Small intestine (tissue), 7 donors: ENCODE data around the gene MAGI1. TPM values are rescaled to one million over a fixed set of nuclear protein-coding genes. Genes with fewer than 3 reads are reported as not detected.
A peak's percentile ranks its signal among the peaks of the same experiment; 100 is the strongest.

Experiments used
- DNase-seq, 2 donors: peaks; one replicate each; pipeline versions ENCODE4 v3.0.0 to v3.0.0-alpha.2; 2013
- FAIRE-seq: peaks from 2 replicates; lab custom pipeline; 2012; peaks lifted over from hg19 to GRCh38; lab: Jason Lieb, UNC
- H3K27ac ChIP-seq, 3 donors: one replicate each; pipeline ENCODE4 v1.5.1; 2013; ENCODE audit warnings: low read length in 2 of 3, mild to moderate bottlenecking in 2 of 3, control low read depth in 1 of 3, inconsistent platforms in 1 of 3, low read depth in 1 of 3, moderate library complexity in 1 of 3
- H3K27me3 ChIP-seq, 3 donors: one replicate each; pipeline ENCODE4 v1.6.1; 2013; ENCODE audit warnings: low read length in 3 of 3, inconsistent platforms in 1 of 3; ENCODE audit not compliant: control insufficient read depth in 3 of 3, insufficient read depth in 3 of 3
- H3K36me3 ChIP-seq, 3 donors: one replicate each; pipeline ENCODE4 v1.6.1; 2013; ENCODE audit warnings: low read length in 3 of 3, inconsistent platforms in 1 of 3, low read depth in 1 of 3, mild to moderate bottlenecking in 1 of 3, moderate library complexity in 1 of 3; ENCODE audit not compliant: control insufficient read depth in 3 of 3, insufficient read depth in 2 of 3
- H3K4me1 ChIP-seq, 3 donors: one replicate each; pipeline ENCODE4 v1.6.1; 2013; ENCODE audit warnings: low read length in 2 of 3, inconsistent platforms in 1 of 3, low read depth in 1 of 3, mild to moderate bottlenecking in 1 of 3, moderate library complexity in 1 of 3; ENCODE audit not compliant: control insufficient read depth in 3 of 3, insufficient read depth in 2 of 3
- H3K4me3 ChIP-seq, 3 donors: one replicate each; pipeline ENCODE4 v1.5.1; 2013; ENCODE audit warnings: low read length in 3 of 3, control low read depth in 1 of 3, inconsistent platforms in 1 of 3, low read depth in 1 of 3, mild to moderate bottlenecking in 1 of 3, moderate library complexity in 1 of 3
- H3K9me3 ChIP-seq, 2 donors: one replicate each; pipeline ENCODE4 v1.6.1; 2013; ENCODE audit warnings: low read depth in 1 of 2, low read length in 1 of 2; ENCODE audit not compliant: control insufficient read depth in 2 of 2, insufficient read depth in 1 of 2
- WGBS, 3 donors: extraction: QIAGEN DNeasy Blood & Tissue Kit; methylation state at CpG; one replicate each; pipeline ENCODE4 v1.1.7; 2013; 5-methylcytosine and 5-hydroxymethylcytosine counted together
- polyA plus RNA-seq, 4 donors: library from polyadenylated mRNA; stranded (reverse) in 3 of 4; unstranded in 1 of 4; fragments of 200-250 nt in 3 of 4; fragments of 120-200 nt in 1 of 4; gene quantifications; one replicate each; pipeline versions ENCODE4 v1.2.1 to v1.2.3, GENCODE V29; 2013
- donor health status: healthy with polysubstance abuse.
- donor health status: control.
- donor health status: control.
- donor health status: Bipolar disorder and iron deficiency.
- donor health status: healthy.

MAGI1 gene
- polyA plus RNA-seq, 4 donors: 10.0 to 35.1 (median 12.6) TPM

DNA sequence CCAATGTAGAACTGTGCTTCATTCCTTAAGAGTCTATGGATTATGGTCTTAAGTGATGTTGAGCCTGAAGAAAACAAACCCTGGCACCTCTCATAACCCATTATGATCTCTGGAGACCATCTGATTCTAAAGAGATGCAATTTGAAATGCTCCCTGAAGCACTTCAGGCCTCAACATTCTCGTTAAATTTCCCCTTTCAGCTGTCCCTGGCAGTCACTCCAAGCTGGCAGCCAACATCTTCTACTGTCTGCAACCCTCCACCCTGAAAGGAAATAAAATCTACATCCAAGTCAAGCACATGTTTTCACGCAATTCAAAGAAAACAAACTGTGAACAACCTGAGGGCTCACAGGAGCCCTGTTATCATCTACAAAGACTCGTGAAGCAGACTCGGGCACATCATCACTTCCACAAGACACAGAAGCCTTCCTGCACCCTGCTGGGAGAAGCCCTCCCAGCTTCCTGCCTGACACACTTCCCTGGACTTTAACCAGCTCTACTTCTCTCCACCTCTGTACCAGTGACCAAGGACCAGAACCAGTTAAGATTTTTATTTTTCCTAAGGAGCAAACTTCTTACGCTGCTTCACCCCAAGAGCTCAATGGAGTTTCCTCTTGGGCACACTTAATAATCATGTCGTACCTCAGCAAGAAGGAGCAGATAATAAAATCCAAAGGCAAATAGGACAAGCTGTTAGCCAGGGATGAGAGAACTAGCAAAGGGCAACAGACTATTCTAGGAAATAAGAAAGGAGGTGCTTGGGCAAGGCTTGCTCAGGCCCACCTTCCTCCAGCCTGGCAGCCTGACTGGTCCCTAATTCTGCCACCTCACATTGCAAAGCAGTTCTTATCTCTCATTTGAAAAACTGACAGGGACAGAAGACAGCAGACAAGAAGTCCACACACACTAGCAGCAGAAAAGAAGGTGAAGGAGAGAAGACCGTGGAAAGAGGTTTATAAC, 67.1 kb downstream of the MAGI1 start:
- FAIRE-seq (no peak), DNase-seq (peak; percentile 63 to 66)
- Histone ChIP-seq H3K4me3 (no peak overlapping the region), H3K36me3 (peaks cover 0 to 4% (median 0%) of the 10 kb centered on the region in 3 donors), H3K27ac (peak overlapping the region in 1 of 3 donors; percentile 61), H3K27me3 (no peaks in the 10 kb centered on the region), H3K4me1 (peaks cover 0 to 9% (median 0%) of the 10 kb centered on the region in 3 donors), H3K9me3 (peaks cover 0 to 4% of the 10 kb centered on the region in 2 donors)
- WGBS, 3 donors: 33 to 50% (median 44%) methylated on average over 7 of the region's 7 CpGs

GRCh38 chr3:65968996-65969395, 69.7 kb downstream of the MAGI1 start:
- no peak for DNase-seq
- H3K27ac ChIP-seq: no peak overlapping the region
- H3K4me1 ChIP-seq: peaks cover under 1 to 13% (median 2%) of the 10 kb centered on the region in 3 donors
- 85 to 96% (median 92%) methylated on average over 5 of the region's 5 CpGs for WGBS, 3 donors
- no peak for FAIRE-seq
- no peaks in the 10 kb centered on the region for H3K9me3 ChIP-seq
- no peak overlapping the region for H3K4me3 ChIP-seq
- H3K36me3 ChIP-seq: no peaks in the 10 kb centered on the region
- H3K27me3 ChIP-seq: no peaks in the 10 kb centered on the region

GRCh38 chr3:65967451-65967850, 71.3 kb downstream of the MAGI1 start:
- Histone ChIP-seq H3K36me3 (no peaks in the 10 kb centered on the region), H3K4me1 (peaks cover 2 to 17% (median 4%) of the 10 kb centered on the region in 3 donors), H3K27ac (no peak overlapping the region), H3K9me3 (no peaks in the 10 kb centered on the region), H3K4me3 (no peak overlapping the region), H3K27me3 (no peaks in the 10 kb centered on the region)
- DNase-seq (no peak), FAIRE-seq (no peak)
- WGBS, 3 donors: 77 to 85% (median 80%) methylated on average over 3 of the region's 3 CpGs

DNA sequence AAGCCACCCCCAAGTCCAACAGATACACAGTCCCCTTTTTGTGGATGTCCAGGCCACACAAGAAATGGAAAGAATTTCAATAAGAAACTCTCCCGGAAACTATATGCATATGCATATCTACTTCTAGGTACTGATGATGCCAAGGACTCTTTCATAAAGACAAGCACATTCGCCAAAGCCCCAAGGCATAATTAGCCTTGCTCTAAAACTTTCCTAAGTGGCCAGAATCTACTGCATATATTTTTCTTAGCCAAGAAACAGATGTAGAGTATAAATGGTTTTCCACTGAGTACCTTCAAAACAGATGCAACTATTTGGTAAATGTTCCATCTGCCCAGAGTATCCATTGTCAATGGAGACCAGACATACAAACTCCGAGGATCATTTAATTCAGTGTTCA, 73.9 kb downstream of the MAGI1 start:
- Histone ChIP-seq H3K4me1 (peaks cover 2 to 10% (median 7%) of the 10 kb centered on the region in 3 donors), H3K4me3 (no peak overlapping the region), H3K27ac (peak overlapping the region in 2 of 3 donors; percentile 19 to 77), H3K36me3 (no peaks in the 10 kb centered on the region), H3K9me3 (no peaks in the 10 kb centered on the region), H3K27me3 (no peaks in the 10 kb centered on the region)
- WGBS, 3 donors: 88 to 92% (median 90%) methylated on average over 3 of the region's 3 CpGs
- FAIRE-seq (no peak), DNase-seq (no peak)

DNA sequence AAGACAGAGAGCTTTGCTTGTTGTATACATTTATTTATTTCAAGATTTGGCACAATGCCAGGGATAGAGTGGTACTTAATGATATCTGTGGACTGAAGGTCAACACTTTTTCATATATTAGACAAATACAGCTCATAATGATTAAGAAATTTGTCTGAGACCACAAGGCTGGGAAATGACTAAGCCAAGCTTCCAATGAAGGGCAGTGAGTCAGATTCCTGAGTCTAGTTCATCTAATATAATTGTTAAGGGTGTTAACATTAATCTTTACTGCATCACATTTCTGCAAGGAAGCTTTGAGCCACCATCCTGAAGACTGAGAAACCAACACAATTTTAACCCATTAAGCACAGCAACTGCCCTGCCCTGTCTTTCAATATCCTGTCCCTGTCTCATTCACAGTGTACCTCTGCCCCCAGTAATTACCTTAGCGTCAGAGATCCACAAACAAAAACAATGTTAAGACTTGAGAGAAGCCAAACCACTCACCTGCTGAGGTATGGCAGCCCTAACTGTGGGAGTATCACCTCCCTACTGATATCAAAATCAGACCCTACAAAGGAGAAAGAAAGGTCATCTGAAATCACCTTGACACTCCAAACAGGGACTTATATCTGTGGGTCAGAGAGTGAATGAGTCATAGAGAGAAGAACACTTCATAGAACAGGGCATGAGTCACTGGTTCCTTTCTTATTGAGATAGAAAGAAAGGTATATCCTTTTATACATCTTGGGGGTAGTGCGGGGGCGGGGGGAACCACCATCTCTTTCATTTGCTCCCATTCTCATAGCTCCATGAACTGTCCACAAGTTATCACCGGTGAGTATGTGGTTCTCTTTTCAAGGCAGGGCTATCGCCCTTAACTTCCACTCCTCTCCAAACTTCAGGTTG, 74.7 kb downstream of the MAGI1 start:
- WGBS, 3 donors: 42 to 66% (median 57%) methylated on average over 5 of the region's 5 CpGs

GRCh38 chr3:65961733-65962132, 77.0 kb downstream of the MAGI1 start:
- 23 to 46% (median 26%) methylated on average over 3 of the region's 3 CpGs for WGBS, 3 donors
- FAIRE-seq (no peak), DNase-seq (peak; percentile 28 to 43)
- no peaks in the 10 kb centered on the region for H3K9me3 ChIP-seq
- peak overlapping the region in 2 of 3 donors; percentile 14 to 29 for H3K27ac ChIP-seq
- H3K36me3 ChIP-seq: no peaks in the 10 kb centered on the region
- no peaks in the 10 kb centered on the region for H3K27me3 ChIP-seq
- H3K4me3 ChIP-seq: no peak overlapping the region
- peaks cover 2 to 10% (median 7%) of the 10 kb centered on the region in 3 donors for H3K4me1 ChIP-seq

More for the DNA sequence above, 74.7 kb downstream of the MAGI1 start:
- FAIRE-seq (peak; percentile 51), DNase-seq (peak; percentile 56 to 89)
- no peaks in the 10 kb centered on the region for H3K9me3 ChIP-seq
- no peaks in the 10 kb centered on the region for H3K27me3 ChIP-seq
- peaks cover 2 to 10% (median 7%) of the 10 kb centered on the region in 3 donors for H3K4me1 ChIP-seq
- H3K4me3 ChIP-seq: peak overlapping the region in 1 of 3 donors; percentile 9
- H3K36me3 ChIP-seq: no peaks in the 10 kb centered on the region
- H3K27ac ChIP-seq: peak overlapping the region; percentile 46 to 82 (median 77)

GRCh38 chr3:65961128-65961527, 77.6 kb downstream of the MAGI1 start:
- H3K4me3 ChIP-seq: no peak overlapping the region
- FAIRE-seq (no peak), DNase-seq (peak in 1 of 2 donors; percentile 23)
- no peaks in the 10 kb centered on the region for H3K27me3 ChIP-seq
- H3K9me3 ChIP-seq: no peaks in the 10 kb centered on the region
- no peak overlapping the region for H3K27ac ChIP-seq
- WGBS, 3 donors: 54 to 68% (median 59%) methylated on average over 2 of the region's 2 CpGs
- H3K4me1 ChIP-seq: peaks cover 2 to 13% (median 7%) of the 10 kb centered on the region in 3 donors
- H3K36me3 ChIP-seq: no peaks in the 10 kb centered on the region

DNA sequence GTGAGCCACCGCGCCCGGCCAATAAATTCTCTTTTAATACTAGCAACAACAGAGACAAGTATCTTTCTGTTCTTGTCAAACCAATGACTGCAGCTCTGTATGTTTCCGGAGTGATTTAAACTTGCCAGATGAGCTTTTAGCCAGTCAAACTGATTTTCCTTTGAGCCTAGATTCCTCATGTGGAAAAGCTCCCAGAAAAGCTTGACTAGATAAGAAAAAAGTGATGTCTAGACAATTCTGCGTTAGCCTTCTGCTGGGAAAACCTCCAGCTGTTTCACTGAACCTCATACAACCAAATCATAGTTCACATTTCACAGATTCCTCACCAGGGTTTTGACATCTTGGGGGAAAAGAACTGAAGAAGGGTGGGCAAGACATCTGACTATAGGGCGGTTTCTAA, 78.6 kb downstream of the MAGI1 start:
- no peak overlapping the region for H3K27ac ChIP-seq
- no peak for DNase-seq
- 65 to 82% (median 77%) methylated on average over 6 of the region's 6 CpGs for WGBS, 3 donors
- no peaks in the 10 kb centered on the region for H3K36me3 ChIP-seq
- H3K27me3 ChIP-seq: no peaks in the 10 kb centered on the region
- no peak for FAIRE-seq
- no peak overlapping the region for H3K4me3 ChIP-seq
- H3K4me1 ChIP-seq: peaks cover 2 to 24% (median 10%) of the 10 kb centered on the region in 3 donors
- H3K9me3 ChIP-seq: no peaks in the 10 kb centered on the region
